Epithelial cell of esophagus (primary cell): ENCODE measurements around the gene SAMHD1.
"Not testable (repeated sequence)": the region's sequence is repeated elsewhere in the genome, so short reads cannot be mapped to it uniquely, and the experiment has no call there.

Experiments used
- DNase-seq: peaks from one replicate; pipeline ENCODE4 v3.0.0; 2010; ENCODE audit warnings: low read depth
- H3K4me3 ChIP-seq: 2 replicates; pipeline ENCODE4 v1.5.1; 2011; ENCODE audit warnings: mild to moderate bottlenecking, low read length, control low read depth
- CTCF ChIP-seq: IDR thresholded peaks from 2 replicates; pipeline ENCODE4 v1.5.1; 2011; ENCODE audit warnings: low read depth, mild to moderate bottlenecking, low read length, control low read depth, inconsistent platforms; ENCODE audit not compliant: insufficient read depth; ENCODE audit errors: missing control alignments

Gene SAMHD1

GRCh38 chr20:36969051-36969450 is 17.5 kb upstream of the SAMHD1 start:
- H3K4me3 ChIP-seq: no peak overlapping the region
- no peak for DNase-seq
- TF ChIP-seq CTCF: no peak

DNA sequence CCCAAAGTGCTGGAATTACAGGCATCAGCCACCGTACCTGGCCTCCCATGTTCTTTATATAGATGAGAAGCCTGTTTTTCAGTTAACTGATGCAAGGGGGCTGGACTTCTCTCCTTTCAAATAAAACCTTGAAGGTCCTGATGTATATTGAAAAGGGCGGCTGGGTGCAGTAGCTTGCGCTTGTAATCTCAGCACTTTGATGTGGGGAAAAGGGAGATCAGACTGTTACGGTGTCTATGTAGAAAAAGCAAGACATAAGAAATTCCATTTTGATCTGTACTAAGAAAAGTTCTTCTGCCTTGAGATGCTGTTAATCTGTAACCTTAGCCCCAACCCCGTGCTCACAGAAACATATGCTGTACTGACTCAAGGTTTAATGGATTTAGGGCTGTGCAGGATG is 16.1 kb upstream of the SAMHD1 start:
- no peak for DNase-seq
- no peak overlapping the region for H3K4me3 ChIP-seq
- no peak for TF ChIP-seq CTCF

DNA sequence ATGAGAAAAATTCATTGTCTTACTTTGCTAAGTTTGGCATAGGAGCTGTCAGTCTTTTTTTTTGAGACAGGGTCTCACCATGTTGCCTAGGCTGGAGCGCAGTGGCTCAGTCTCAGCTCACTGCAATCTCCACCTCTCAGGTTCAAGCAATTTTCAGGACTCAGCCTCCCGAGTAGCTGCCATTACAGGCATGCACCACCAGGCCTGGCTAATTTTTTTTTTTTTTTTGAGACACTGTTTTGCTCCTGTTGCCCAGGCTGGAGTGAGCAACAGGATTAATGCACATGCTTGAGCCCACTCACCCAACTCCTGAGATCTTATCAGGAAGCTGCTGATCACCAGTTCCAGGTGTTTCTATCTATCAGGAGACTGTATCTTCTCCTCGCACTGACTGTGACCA is 15.5 kb upstream of the SAMHD1 start:
- H3K4me3 ChIP-seq, DNase-seq: not testable (repeated sequence)

- not testable (repeated sequence) for DNase-seq, H3K4me3 ChIP-seq
These were observed 10.9 kb upstream of the SAMHD1 start for GRCh38 chr20:36962354-36962941.

GRCh38 chr20:36959242-36959641 is 7.7 kb upstream of the SAMHD1 start:
- no peak overlapping the region for H3K4me3 ChIP-seq
- DNase-seq: no peak
- TF ChIP-seq CTCF: no peak

GRCh38 chr20:36957875-36958667 is 6.6 kb upstream of the SAMHD1 start:
- no peak for TF ChIP-seq CTCF
- no peak for DNase-seq
- H3K4me3 ChIP-seq: no peak overlapping the region

DNA sequence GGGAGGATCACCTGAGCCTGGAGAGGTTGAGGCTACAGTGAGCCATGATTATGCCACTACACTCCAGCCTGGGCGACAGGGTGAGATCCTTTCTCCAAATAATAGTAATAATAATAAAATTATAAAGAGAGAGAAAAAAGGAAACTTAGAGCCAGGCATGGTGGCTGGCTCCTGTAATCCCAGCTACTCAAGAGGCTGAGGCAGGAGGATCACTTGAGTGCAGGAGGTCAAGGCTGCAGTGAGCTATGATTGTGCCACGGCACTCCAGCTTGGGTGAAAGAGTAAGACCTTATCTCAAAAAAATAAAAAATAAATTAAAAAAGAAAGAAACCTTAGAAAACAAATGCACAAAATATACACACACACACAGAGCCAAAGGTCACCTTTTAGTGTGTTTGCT is 5.2 kb upstream of the SAMHD1 start:
- no peak for DNase-seq
- no peak overlapping the region for H3K4me3 ChIP-seq
- TF ChIP-seq CTCF: no peak

GRCh38 chr20:36956016-36956415 is 4.5 kb upstream of the SAMHD1 start:
- no peak for TF ChIP-seq CTCF
- H3K4me3 ChIP-seq: no peak overlapping the region
- DNase-seq: no peak
